Endothelial cell of umbilical vein (primary cell): ENCODE data around the gene TEX22. TPM values are rescaled to one million over a fixed set of nuclear protein-coding genes. Genes with fewer than 3 reads are reported as not detected.

Source experiments
- BruUV-seq: library from RNA; stranded (reverse); fragments of 400-500 nt; replicated peaks from 2 replicates; lab custom pipeline; 2021; lab: Mats Ljungman, UMichigan
- CTCF ChIA-PET: fragments of 300-600, 350-600 bp; sonication (Branson Sonifier 250); formaldehyde crosslinking; loops from one replicate; lab custom pipeline; 2021; ENCODE audit warnings: antibody characterized with exemption, inconsistent platforms; lab: Charles Lee
- POLR2A ChIA-PET: fragments of 300-600, 350-600 bp; sonication (Branson Sonifier 250); formaldehyde crosslinking; loops from one replicate; lab custom pipeline; 2021; ENCODE audit warnings: antibody characterized with exemption, inconsistent platforms; lab: Charles Lee
- DNase-seq: peaks from one replicate; pipeline ENCODE4 v3.0.0-alpha.2; 2011; ENCODE audit warnings: low read depth, low spot score
- FAIRE-seq: peaks from 2 replicates; lab custom pipeline; 2011; peaks lifted over from hg19 to GRCh38; lab: Jason Lieb, UNC
- H2AFZ ChIP-seq: 2 replicates; pipeline ENCODE4 v1.6.0; 2012; ENCODE audit warnings: low read depth, low read length, control low read depth, inconsistent platforms
- H3K27ac ChIP-seq: 2 replicates; pipeline ENCODE4 v1.5.1; 2011; ENCODE audit warnings: low read depth, mild to moderate bottlenecking, control low read depth, low read length, moderate library complexity; ENCODE audit not compliant: insufficient read depth
- H3K27me3 ChIP-seq, 2 experiments: 2 replicates each; pipeline versions ENCODE4 v1.6.0 to v1.6.1; 2011; ENCODE audit warnings: low read length in 2 of 2, mixed read lengths in 1 of 2; ENCODE audit not compliant: control insufficient read depth in 2 of 2, insufficient read depth in 2 of 2
- H3K36me3 ChIP-seq, 2 experiments: 2 replicates in 1 of 2; 3 replicates in 1 of 2; pipeline ENCODE4 v1.5.1; 2011; ENCODE audit warnings: low read length in 2 of 2, mild to moderate bottlenecking in 1 of 2, moderate library complexity in 1 of 2; ENCODE audit not compliant: control insufficient read depth in 2 of 2, insufficient read depth in 2 of 2; ENCODE audit errors: extremely low read depth in 1 of 2
- H3K4me1 ChIP-seq: 3 replicates; pipeline ENCODE4 v1.5.1; 2011; ENCODE audit warnings: mild to moderate bottlenecking, low read length; ENCODE audit not compliant: control insufficient read depth, insufficient read depth; ENCODE audit errors: extremely low read depth
- H3K4me2 ChIP-seq: 2 replicates; pipeline ENCODE4 v1.6.1; 2011; ENCODE audit warnings: low read length, control low read depth, mixed read lengths; ENCODE audit not compliant: insufficient read depth
- H3K4me3 ChIP-seq, 3 experiments: fragments of 200-600 bp in 1 of 3; sonication (generic), shearing (Covaris generic) in 1 of 3; replicated peaks in 1 of 3; 2 replicates each; pipeline ENCODE4 v1.5.1; 2011 to 2016; ENCODE audit warnings: control low read depth in 3 of 3, low read length in 3 of 3, mild to moderate bottlenecking in 2 of 3, inconsistent platforms in 1 of 3, low read depth in 1 of 3, moderate library complexity in 1 of 3; ENCODE audit not compliant: insufficient read depth in 1 of 3
- H3K79me2 ChIP-seq: 2 replicates; pipeline ENCODE4 v1.6.0; 2012; ENCODE audit warnings: low read length, inconsistent platforms; ENCODE audit not compliant: control insufficient read depth, insufficient read depth
- H3K9ac ChIP-seq: replicated peaks from 2 replicates; pipeline ENCODE3; 2011; ENCODE audit warnings: low read length, control low read depth; ENCODE audit not compliant: insufficient read depth; ENCODE audit errors: extremely low read depth
- H3K9me1 ChIP-seq: replicated peaks from 3 replicates; pipeline ENCODE4 v1.6.0; 2011; ENCODE audit warnings: mild to moderate bottlenecking, low read length; ENCODE audit not compliant: control insufficient read depth, insufficient read depth; ENCODE audit errors: extremely low read depth
- H3K9me3 ChIP-seq: replicated peaks from 2 replicates; pipeline ENCODE4 v1.5.1; 2012; ENCODE audit warnings: low read length, inconsistent platforms; ENCODE audit not compliant: control insufficient read depth, insufficient read depth
- H4K20me1 ChIP-seq: replicated peaks from 2 replicates; pipeline ENCODE3; 2011; ENCODE audit warnings: mild to moderate bottlenecking, low read length; ENCODE audit not compliant: control insufficient read depth, insufficient read depth; ENCODE audit errors: extremely low read depth
- FOS ChIP-seq: IDR thresholded peaks from 2 replicates; pipeline ENCODE4 v1.6.1; 2011; ENCODE audit warnings: mild to moderate bottlenecking, low read length, moderate library complexity, borderline replicate concordance; ENCODE audit not compliant: insufficient read depth
- GATA2 ChIP-seq: IDR thresholded peaks from 2 replicates; pipeline ENCODE4 v1.7.0; 2011; ENCODE audit warnings: low read depth, mild to moderate bottlenecking, moderate library complexity, mixed read lengths, low read length; ENCODE audit not compliant: insufficient read length, insufficient read depth
- JUN ChIP-seq: IDR thresholded peaks from 2 replicates; pipeline ENCODE4 v1.6.1; 2011; ENCODE audit warnings: borderline replicate concordance, low read depth; ENCODE audit not compliant: insufficient read length, insufficient read depth
- MYC ChIP-seq: IDR thresholded peaks from one replicate; pipeline ENCODE4 v1.6.1; 2011; ENCODE audit warnings: mild to moderate bottlenecking, low read depth, low read length
- dilution Hi-C: fragments of 300-500 bp; cut with MboI; formaldehyde crosslinking; loops from one replicate; pipeline ENCODE4 v1.15.0; 2019; ENCODE audit warnings: low sequenced_read_pairs; ENCODE audit not compliant: extremely low pct_ligation_motif_present
- intact Hi-C: fragments of 100-400 bp; cut with micrococcal nuclease; formaldehyde crosslinking; loops from one replicate; pipeline ENCODE4 v1.10.0; 2022
- polyA plus RNA-seq, 4 experiments: library from polyadenylated mRNA; depleted of rRNA in 3 of 4; stranded (reverse) in 3 of 4; unstranded in 1 of 4; fragments of >200 nt; gene quantifications; 2 replicates each; pipeline versions ENCODE4 v1.2.1 to v1.2.3, GENCODE V29; 2011 to 2012; ENCODE audit warnings: missing spikeins in 1 of 4
- total RNA-seq: library from RNA; stranded (reverse); gene quantifications from 2 replicates; pipeline ENCODE4 v1.2.3, GENCODE V29; 2021
- TF ChIP-seq, protein P1 (sequence below), 2 donors: IDR thresholded peaks; 1 replicate in 1 of 2; 2 replicates in 1 of 2; pipeline ENCODE4 v1.5.1; 2011; ENCODE audit warnings: low read length in 2 of 2, mild to moderate bottlenecking in 2 of 2, moderate library complexity in 2 of 2, control low read depth in 1 of 2, inconsistent platforms in 1 of 2, low read depth in 1 of 2; ENCODE audit not compliant: insufficient read depth in 1 of 2; ENCODE audit errors: extremely low read depth in 1 of 2

TEX22 gene
- total and polyA plus RNA-seq, 2 donors (not counting 3 experiments of a cell fraction or from before 2014, with no cell fraction given) = 0.06 to 1.1 TPM

DNA sequence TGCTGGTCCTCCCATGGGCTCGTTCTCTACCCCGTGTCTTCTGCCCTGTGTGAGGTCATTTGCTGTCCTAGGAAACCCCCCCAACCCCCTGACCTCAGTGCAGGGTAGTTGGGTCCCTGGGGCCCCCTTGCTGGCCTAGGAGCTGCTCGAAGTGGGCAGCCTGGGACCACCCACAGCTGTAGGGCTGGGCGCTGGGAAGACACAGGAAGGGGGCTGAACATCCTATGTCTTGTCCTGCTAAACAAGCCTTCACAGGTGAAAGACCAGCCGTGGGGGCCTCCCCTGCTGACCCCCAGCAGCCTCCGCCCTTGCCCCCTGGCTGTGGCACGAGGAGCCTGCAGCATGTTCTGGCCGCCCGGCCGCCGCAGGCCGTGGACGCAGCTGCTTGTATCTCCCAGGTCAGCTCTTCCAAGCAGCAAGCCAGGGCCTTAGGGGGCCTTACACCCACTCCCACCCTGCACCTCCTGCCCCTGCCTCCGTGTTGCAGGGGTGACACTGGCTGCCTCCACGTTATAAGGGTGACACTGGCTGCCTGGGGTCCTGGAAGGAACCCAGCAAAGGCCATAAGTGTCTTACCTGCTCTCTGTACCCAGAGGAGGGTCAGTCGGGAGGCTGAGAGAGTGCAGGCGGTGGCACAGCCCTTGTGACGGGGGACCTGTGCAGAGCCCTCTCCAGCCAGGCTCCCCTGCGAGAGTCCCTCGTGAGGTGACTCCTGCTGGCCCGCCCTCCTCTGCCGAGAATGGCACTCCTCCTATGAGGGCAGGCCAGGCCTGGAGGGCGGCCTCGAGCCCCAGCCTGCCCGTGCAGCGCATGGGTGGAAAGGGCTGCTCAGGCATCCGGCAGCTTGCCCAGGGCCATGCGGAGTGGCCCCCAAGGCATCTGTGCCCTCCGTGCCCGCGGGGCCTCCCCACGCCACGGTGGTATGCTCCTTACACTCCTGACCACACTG, 11.5 kb upstream of the TEX22 start:
- dilution Hi-C loops = no loop called here
- DNase-seq (no peak), FAIRE-seq (no peak)
- Histone ChIP-seq H3K4me2 (no peak overlapping the region), H3K79me2 (no peaks in the 10 kb centered on the region), H3K9me3 (no peaks in the 10 kb centered on the region), H4K20me1 (no peaks in the 10 kb centered on the region), H3K27me3 (no peaks in the 10 kb centered on the region), H2AFZ (no peak overlapping the region), H3K4me3 (no peak overlapping the region), H3K27ac (no peak overlapping the region), H3K4me1 (no peaks in the 10 kb centered on the region), H3K9me1 (no peaks in the 10 kb centered on the region), H3K9ac (no peak overlapping the region), H3K36me3 (peaks cover 0 to 8% of the 10 kb centered on the region in 2 experiments)
- CTCF ChIA-PET = no interaction called here
- BruUV-seq = no TSS peak
- TF ChIP-seq MYC (no peak), JUN (no peak), FOS (no peak), GATA2 (no peak)
- TF ChIP-seq, protein P1, sequence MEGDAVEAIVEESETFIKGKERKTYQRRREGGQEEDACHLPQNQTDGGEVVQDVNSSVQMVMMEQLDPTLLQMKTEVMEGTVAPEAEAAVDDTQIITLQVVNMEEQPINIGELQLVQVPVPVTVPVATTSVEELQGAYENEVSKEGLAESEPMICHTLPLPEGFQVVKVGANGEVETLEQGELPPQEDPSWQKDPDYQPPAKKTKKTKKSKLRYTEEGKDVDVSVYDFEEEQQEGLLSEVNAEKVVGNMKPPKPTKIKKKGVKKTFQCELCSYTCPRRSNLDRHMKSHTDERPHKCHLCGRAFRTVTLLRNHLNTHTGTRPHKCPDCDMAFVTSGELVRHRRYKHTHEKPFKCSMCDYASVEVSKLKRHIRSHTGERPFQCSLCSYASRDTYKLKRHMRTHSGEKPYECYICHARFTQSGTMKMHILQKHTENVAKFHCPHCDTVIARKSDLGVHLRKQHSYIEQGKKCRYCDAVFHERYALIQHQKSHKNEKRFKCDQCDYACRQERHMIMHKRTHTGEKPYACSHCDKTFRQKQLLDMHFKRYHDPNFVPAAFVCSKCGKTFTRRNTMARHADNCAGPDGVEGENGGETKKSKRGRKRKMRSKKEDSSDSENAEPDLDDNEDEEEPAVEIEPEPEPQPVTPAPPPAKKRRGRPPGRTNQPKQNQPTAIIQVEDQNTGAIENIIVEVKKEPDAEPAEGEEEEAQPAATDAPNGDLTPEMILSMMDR (IDR thresholded peaks at IDR 0.05; ENCODE audit: extremely low read depth in 1 of 2, insufficient read depth in 1 of 2, low read depth in 1 of 2, low read length in 2 of 2) = no peak
- POLR2A ChIA-PET = no interaction called here
- intact Hi-C loops = no loop called here
